HCT116 (cell line): Measurements from ENCODE around the gene ZNF780B. TPM values are rescaled to one million over a fixed set of nuclear protein-coding genes. Genes with fewer than 3 reads are reported as not detected.

Source experiments
- ATAC-seq: fragments of 200-7000 bp; cut with Tn5 transposase; 2 replicates; pipeline ENCODE4 v1.9.1; 2020; ENCODE audit warnings: mild to moderate bottlenecking, moderate library complexity
- BruUV-seq: library from RNA; stranded (reverse); fragments of 400-500 nt; replicated peaks from 2 replicates; lab custom pipeline; 2021; lab: Mats Ljungman, UMichigan
- CTCF ChIA-PET: fragments of 300-600 bp; sonication (Branson Sonifier 250); formaldehyde crosslinking; loops from one replicate; lab custom pipeline; 2021; ENCODE audit warnings: antibody characterized with exemption; lab: Charles Lee
- POLR2A ChIA-PET: fragments of 300-600, 350-600 bp; sonication (Branson Sonifier 250); formaldehyde crosslinking; loops from one replicate; lab custom pipeline; 2021; ENCODE audit warnings: antibody characterized with exemption; lab: Charles Lee
- RAD21 ChIA-PET, 2 experiments: fragments of 300-600 bp; sonication (Branson Sonifier 250); formaldehyde crosslinking; loops; one replicate each; lab custom pipeline; 2023; ENCODE audit warnings: low total read pairs in 2 of 2; ENCODE audit not compliant: uncharacterized antibody in 2 of 2, unreplicated experiment in 2 of 2, low non-redundant PET in 1 of 2; lab: Charles Lee
- DNase-seq: peaks from one replicate; pipeline ENCODE4 v3.0.0-alpha.2; 2010; ENCODE audit warnings: low read depth, low spot score
- H2AFZ ChIP-seq: fragments of 200-600 bp; shearing (Covaris generic), sonication (generic); 2 replicates; pipeline ENCODE4 v1.6.1; 2017; ENCODE audit warnings: low read depth, mixed run types, mixed read lengths, antibody characterized with exemption, low read length; ENCODE audit not compliant: poor library complexity, severe bottlenecking
- H3K27ac ChIP-seq: 2 replicates; pipeline ENCODE4 v1.5.1; 2012; ENCODE audit warnings: low read depth, low read length
- H3K27me3 ChIP-seq: fragments of 200-600 bp; sonication (generic); 2 replicates; pipeline ENCODE4 v1.6.1; 2016; ENCODE audit warnings: mixed run types, low read length, mixed read lengths; ENCODE audit not compliant: insufficient read depth
- H3K36me3 ChIP-seq, 2 experiments: fragments of 200-500 bp in 1 of 2; fragments of 200-600 bp in 1 of 2; sonication (Bioruptor generic) in 1 of 2; sonication (generic) in 1 of 2; 2 replicates each; pipeline versions ENCODE4 v1.5.1 to v1.6.1; 2014 to 2016; ENCODE audit warnings: low read length in 2 of 2, inconsistent platforms in 1 of 2, mixed read lengths in 1 of 2, mixed run types in 1 of 2; ENCODE audit not compliant: insufficient read depth in 2 of 2, control insufficient read depth in 1 of 2
- H3K4me1 ChIP-seq, 2 experiments: fragments of 200-600 bp in 1 of 2; sonication (generic) in 1 of 2; 2 replicates each; pipeline versions ENCODE4 v1.5.1 to v1.6.1; 2012 to 2017; ENCODE audit warnings: low read length in 2 of 2, inconsistent platforms in 1 of 2, mild to moderate bottlenecking in 1 of 2, mixed read lengths in 1 of 2, mixed run types in 1 of 2, moderate library complexity in 1 of 2; ENCODE audit not compliant: insufficient read depth in 2 of 2, control insufficient read depth in 1 of 2
- H3K4me2 ChIP-seq: fragments of 200-600 bp; sonication (generic); 2 replicates; pipeline ENCODE4 v1.6.1; 2017; ENCODE audit warnings: mixed run types, low read length, mixed read lengths
- H3K4me3 ChIP-seq, 2 experiments: fragments of 200-600 bp in 1 of 2; sonication (generic) in 1 of 2; replicated peaks in 1 of 2; 2 replicates each; pipeline ENCODE4 v1.5.1; 2011 to 2016; ENCODE audit warnings: low read length in 2 of 2, control low read depth in 1 of 2, low read depth in 1 of 2, mild to moderate bottlenecking in 1 of 2, mixed read lengths in 1 of 2, mixed run types in 1 of 2
- H3K79me2 ChIP-seq: fragments of 200-600 bp; sonication (generic); 2 replicates; pipeline ENCODE4 v1.6.1; 2017; ENCODE audit warnings: mild to moderate bottlenecking, mixed run types, low read length, moderate library complexity, mixed read lengths; ENCODE audit not compliant: insufficient read depth
- H3K9ac ChIP-seq: fragments of 200-600 bp; sonication (generic); 2 replicates; pipeline ENCODE4 v1.6.1; 2016; ENCODE audit warnings: low read length, mixed read lengths
- H3K9me2 ChIP-seq: fragments of 200-600 bp; sonication (generic), shearing (Covaris generic); 2 replicates; pipeline ENCODE4 v1.6.1; 2017; ENCODE audit warnings: mixed run types, mild to moderate bottlenecking, moderate library complexity; ENCODE audit not compliant: insufficient read depth
- H3K9me3 ChIP-seq, 2 experiments: fragments of 200-500 bp in 1 of 2; fragments of 200-600 bp in 1 of 2; sonication (Bioruptor generic) in 1 of 2; sonication (generic) in 1 of 2; 2 replicates each; pipeline ENCODE4 v1.6.1; 2014 to 2017; ENCODE audit warnings: low read length in 2 of 2, mixed read lengths in 2 of 2, inconsistent platforms in 1 of 2, low read depth in 1 of 2, mild to moderate bottlenecking in 1 of 2, mixed run types in 1 of 2, moderate library complexity in 1 of 2; ENCODE audit not compliant: control insufficient read depth in 1 of 2, insufficient read depth in 1 of 2
- H4K20me1 ChIP-seq: fragments of 200-600 bp; sonication (generic), shearing (Covaris generic); 2 replicates; pipeline ENCODE4 v1.6.1; 2017; ENCODE audit warnings: mixed run types, mild to moderate bottlenecking, moderate library complexity; ENCODE audit not compliant: insufficient read depth
- CEBPB ChIP-seq: IDR thresholded peaks from 2 replicates; pipeline ENCODE4 v1.6.1; 2012; ENCODE audit warnings: low read depth
- CTCF ChIP-seq, 3 experiments: fragments of 200-600 bp in 1 of 3; sonication (generic) in 1 of 3; IDR thresholded peaks in 2 of 3; conservative IDR thresholded peaks in 1 of 3; 2 replicates each; pipeline ENCODE4 v1.5.1; 2012 to 2017; ENCODE audit warnings: low read depth in 2 of 3, low read length in 2 of 3, antibody characterized with exemption in 1 of 3, borderline replicate concordance in 1 of 3, control low read depth in 1 of 3, mild to moderate bottlenecking in 1 of 3, mixed read lengths in 1 of 3, mixed run types in 1 of 3, moderate library complexity in 1 of 3; ENCODE audit not compliant: insufficient read depth in 1 of 3
- EGR1 ChIP-seq: IDR thresholded peaks from 2 replicates; pipeline ENCODE4 v1.6.1; 2012; ENCODE audit warnings: low read depth
- EZH2 ChIP-seq: fragments of 200-600 bp; sonication (generic); IDR thresholded peaks from 2 replicates; pipeline ENCODE4 v1.6.1; 2017; ENCODE audit warnings: antibody characterized with exemption, mixed run types
- EZH2phosphoT487 ChIP-seq: fragments of 200-600 bp; IDR thresholded peaks from 2 replicates; pipeline ENCODE4 v1.6.1; 2018; ENCODE audit warnings: antibody characterized with exemption, borderline replicate concordance
- FOSL1 ChIP-seq: IDR thresholded peaks from 2 replicates; pipeline ENCODE4 v1.6.1; 2012; ENCODE audit warnings: low read depth
- JUND ChIP-seq: IDR thresholded peaks from 2 replicates; pipeline ENCODE4 v1.6.1; 2012
- POLR2AphosphoS5 ChIP-seq: IDR thresholded peaks from 2 replicates; pipeline ENCODE4 v1.6.1; 2011; ENCODE audit warnings: mild to moderate bottlenecking, low read depth, low read length, moderate library complexity
- SIN3A ChIP-seq: IDR thresholded peaks from 2 replicates; pipeline ENCODE4 v1.6.1; 2012; ENCODE audit warnings: low read depth
- SP1 ChIP-seq: IDR thresholded peaks from 2 replicates; pipeline ENCODE4 v1.6.1; 2012; ENCODE audit warnings: low read depth
- YY1 ChIP-seq: IDR thresholded peaks from 2 replicates; pipeline ENCODE4 v1.6.1; 2011; ENCODE audit warnings: low read length, low read depth, moderate library complexity, mild to moderate bottlenecking; ENCODE audit not compliant: insufficient replicate concordance; ENCODE audit errors: extremely low read depth
- ZFX ChIP-seq: fragments of 450-650 bp; IDR thresholded peaks from 2 replicates; pipeline ENCODE4 v1.6.1; 2017
- ZNF274 ChIP-seq: fragments of 200-500 bp; sonication (Bioruptor generic); IDR thresholded peaks from 2 replicates; pipeline ENCODE4 v1.6.1; 2014; ENCODE audit warnings: mild to moderate bottlenecking, low read depth, low read length, inconsistent platforms
- intact Hi-C: fragments of 100-400 bp; cut with micrococcal nuclease; formaldehyde crosslinking; loops from 2 replicates; pipeline ENCODE4 v1.10.0; 2022
- total RNA-seq: library from RNA; stranded (reverse); gene quantifications from one replicate; pipeline ENCODE4 v1.2.1, GENCODE V29; 2021; ENCODE audit not compliant: unreplicated experiment
- TF ChIP-seq, protein P1 (sequence below): IDR thresholded peaks from 2 replicates; pipeline ENCODE4 v1.6.1; 2011; ENCODE audit warnings: mild to moderate bottlenecking, low read length, moderate library complexity; ENCODE audit not compliant: insufficient replicate concordance; ENCODE audit errors: extremely low read depth
- TF ChIP-seq, protein P2 (sequence below): IDR thresholded peaks from 2 replicates; pipeline ENCODE4 v1.6.1; 2012
- TF ChIP-seq, protein P3 (sequence below): IDR thresholded peaks from 2 replicates; pipeline ENCODE4 v1.6.1; 2012; ENCODE audit warnings: low read depth

The ZNF780B gene
- total RNA-seq, 1 experiment from 2014 or later, result 10.5 TPM

GRCh38 chr19:40055049-40055448 is 982 bp downstream of the ZNF780B start:
- ChIA-PET RAD21 (no interaction called here), CTCF (no interaction called here), POLR2A (no interaction called here)
- no peaks in the 10 kb centered on the region for H3K36me3 ChIP-seq
- BruUV-seq, result no TSS peak
- H4K20me1 ChIP-seq, result no peaks in the 10 kb centered on the region
- no peak for DNase-seq
- peak overlapping the region; percentile 79 to 80 for H3K4me3 ChIP-seq
- H3K9ac ChIP-seq, result peak overlapping the region; percentile 64; the same call in 1 of the 2 replicates
- no peak overlapping the region for H3K27ac ChIP-seq
- H3K4me2 ChIP-seq, result peak overlapping the region; percentile 90
- H3K9me3 ChIP-seq, result peaks cover 9 to 15% of the 10 kb centered on the region in 2 experiments; a peak in 3 of 4 replicates
- no peak for TF ChIP-seq POLR2AphosphoS5
- TF ChIP-seq CTCF (IDR thresholded peaks at IDR 0.05 in 2 of 3, conservative IDR thresholded peaks at IDR 0.05 in 1 of 3; ENCODE audit: borderline replicate concordance in 1 of 3, insufficient read depth in 1 of 3, low read depth in 2 of 3, low read length in 2 of 3), result no peak
- TF ChIP-seq CEBPB, result no peak
- no peak for TF ChIP-seq EZH2phosphoT487
- TF ChIP-seq, protein P1, sequence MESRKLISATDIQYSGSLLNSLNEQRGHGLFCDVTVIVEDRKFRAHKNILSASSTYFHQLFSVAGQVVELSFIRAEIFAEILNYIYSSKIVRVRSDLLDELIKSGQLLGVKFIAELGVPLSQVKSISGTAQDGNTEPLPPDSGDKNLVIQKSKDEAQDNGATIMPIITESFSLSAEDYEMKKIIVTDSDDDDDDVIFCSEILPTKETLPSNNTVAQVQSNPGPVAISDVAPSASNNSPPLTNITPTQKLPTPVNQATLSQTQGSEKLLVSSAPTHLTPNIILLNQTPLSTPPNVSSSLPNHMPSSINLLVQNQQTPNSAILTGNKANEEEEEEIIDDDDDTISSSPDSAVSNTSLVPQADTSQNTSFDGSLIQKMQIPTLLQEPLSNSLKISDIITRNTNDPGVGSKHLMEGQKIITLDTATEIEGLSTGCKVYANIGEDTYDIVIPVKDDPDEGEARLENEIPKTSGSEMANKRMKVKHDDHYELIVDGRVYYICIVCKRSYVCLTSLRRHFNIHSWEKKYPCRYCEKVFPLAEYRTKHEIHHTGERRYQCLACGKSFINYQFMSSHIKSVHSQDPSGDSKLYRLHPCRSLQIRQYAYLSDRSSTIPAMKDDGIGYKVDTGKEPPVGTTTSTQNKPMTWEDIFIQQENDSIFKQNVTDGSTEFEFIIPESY, result no peak
- no peak for TF ChIP-seq EZH2
- TF ChIP-seq, protein P2, sequence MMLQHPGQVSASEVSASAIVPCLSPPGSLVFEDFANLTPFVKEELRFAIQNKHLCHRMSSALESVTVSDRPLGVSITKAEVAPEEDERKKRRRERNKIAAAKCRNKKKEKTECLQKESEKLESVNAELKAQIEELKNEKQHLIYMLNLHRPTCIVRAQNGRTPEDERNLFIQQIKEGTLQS, result no peak
- TF ChIP-seq YY1, result no peak
- TF ChIP-seq SIN3A, result no peak
- TF ChIP-seq SP1, result no peak
- TF ChIP-seq EGR1, result no peak
- TF ChIP-seq, protein P3, sequence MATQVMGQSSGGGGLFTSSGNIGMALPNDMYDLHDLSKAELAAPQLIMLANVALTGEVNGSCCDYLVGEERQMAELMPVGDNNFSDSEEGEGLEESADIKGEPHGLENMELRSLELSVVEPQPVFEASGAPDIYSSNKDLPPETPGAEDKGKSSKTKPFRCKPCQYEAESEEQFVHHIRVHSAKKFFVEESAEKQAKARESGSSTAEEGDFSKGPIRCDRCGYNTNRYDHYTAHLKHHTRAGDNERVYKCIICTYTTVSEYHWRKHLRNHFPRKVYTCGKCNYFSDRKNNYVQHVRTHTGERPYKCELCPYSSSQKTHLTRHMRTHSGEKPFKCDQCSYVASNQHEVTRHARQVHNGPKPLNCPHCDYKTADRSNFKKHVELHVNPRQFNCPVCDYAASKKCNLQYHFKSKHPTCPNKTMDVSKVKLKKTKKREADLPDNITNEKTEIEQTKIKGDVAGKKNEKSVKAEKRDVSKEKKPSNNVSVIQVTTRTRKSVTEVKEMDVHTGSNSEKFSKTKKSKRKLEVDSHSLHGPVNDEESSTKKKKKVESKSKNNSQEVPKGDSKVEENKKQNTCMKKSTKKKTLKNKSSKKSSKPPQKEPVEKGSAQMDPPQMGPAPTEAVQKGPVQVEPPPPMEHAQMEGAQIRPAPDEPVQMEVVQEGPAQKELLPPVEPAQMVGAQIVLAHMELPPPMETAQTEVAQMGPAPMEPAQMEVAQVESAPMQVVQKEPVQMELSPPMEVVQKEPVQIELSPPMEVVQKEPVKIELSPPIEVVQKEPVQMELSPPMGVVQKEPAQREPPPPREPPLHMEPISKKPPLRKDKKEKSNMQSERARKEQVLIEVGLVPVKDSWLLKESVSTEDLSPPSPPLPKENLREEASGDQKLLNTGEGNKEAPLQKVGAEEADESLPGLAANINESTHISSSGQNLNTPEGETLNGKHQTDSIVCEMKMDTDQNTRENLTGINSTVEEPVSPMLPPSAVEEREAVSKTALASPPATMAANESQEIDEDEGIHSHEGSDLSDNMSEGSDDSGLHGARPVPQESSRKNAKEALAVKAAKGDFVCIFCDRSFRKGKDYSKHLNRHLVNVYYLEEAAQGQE, result no peak
- TF ChIP-seq ZFX, result no peak
- TF ChIP-seq FOSL1, result no peak
- TF ChIP-seq JUND, result no peak
- TF ChIP-seq ZNF274, result no peak
- peaks cover 8% of the 10 kb centered on the region for H3K79me2 ChIP-seq
- no peaks in the 10 kb centered on the region for H3K9me2 ChIP-seq
- no peak for ATAC-seq
- no peaks in the 10 kb centered on the region for H3K27me3 ChIP-seq
- peaks cover 2 to 17% of the 10 kb centered on the region in 2 experiments; a peak in 1 of 4 replicates for H3K4me1 ChIP-seq
- no peak overlapping the region for H2AFZ ChIP-seq
- intact Hi-C loops, result no loop called here
